Osteocyte (in vitro differentiated cells): Measurements from ENCODE around the gene SMAD9. TPM values are rescaled to one million over a fixed set of nuclear protein-coding genes. Genes with fewer than 3 reads are reported as not detected.
A peak's percentile ranks its signal among the peaks of the same experiment; 100 is the strongest.
"Not testable (repeated sequence)": the region's sequence is repeated elsewhere in the genome, so short reads cannot be mapped to it uniquely, and the experiment has no call there.

Experiments
- DNase-seq: peaks from one replicate; pipeline ENCODE4 v3.0.0; 2021; ENCODE audit warnings: mixed read lengths; ENCODE audit not compliant: unreplicated experiment; ENCODE audit errors: extremely low spot score
- H3K27ac Mint-ChIP-seq: one replicate; pipeline ENCODE4 v1.8.0; 2021; ENCODE audit warnings: mild to moderate bottlenecking, mixed read lengths; ENCODE audit not compliant: unreplicated experiment
- H3K27me3 Mint-ChIP-seq: one replicate; pipeline ENCODE4 v1.8.0; 2021; ENCODE audit warnings: mixed read lengths; ENCODE audit not compliant: unreplicated experiment
- H3K36me3 Mint-ChIP-seq: one replicate; pipeline ENCODE4 v1.8.0; 2021; ENCODE audit warnings: mixed read lengths; ENCODE audit not compliant: unreplicated experiment
- H3K4me1 Mint-ChIP-seq: one replicate; pipeline ENCODE4 v1.8.0; 2021; ENCODE audit warnings: mixed read lengths; ENCODE audit not compliant: unreplicated experiment
- H3K4me3 Mint-ChIP-seq: one replicate; pipeline ENCODE4 v1.8.0; 2021; ENCODE audit warnings: mild to moderate bottlenecking, moderate library complexity, mixed read lengths; ENCODE audit not compliant: unreplicated experiment
- H3K9me3 Mint-ChIP-seq: one replicate; pipeline ENCODE4 v1.8.0; 2021; ENCODE audit warnings: mixed read lengths; ENCODE audit not compliant: unreplicated experiment
- CTCF ChIP-seq: fragments of 200-600 bp; sonication (generic); IDR thresholded peaks from 2 replicates; pipeline ENCODE4 v1.5.0; 2021; ENCODE audit warnings: antibody characterized with exemption, mild to moderate bottlenecking, moderate library complexity
- total RNA-seq: library from RNA; stranded (reverse); gene quantifications from 2 replicates; pipeline ENCODE4 v1.2.1, GENCODE V29; 2021

Gene SMAD9
- total RNA-seq, 1 donor from 2014 or later, result 3.6 TPM

DNA sequence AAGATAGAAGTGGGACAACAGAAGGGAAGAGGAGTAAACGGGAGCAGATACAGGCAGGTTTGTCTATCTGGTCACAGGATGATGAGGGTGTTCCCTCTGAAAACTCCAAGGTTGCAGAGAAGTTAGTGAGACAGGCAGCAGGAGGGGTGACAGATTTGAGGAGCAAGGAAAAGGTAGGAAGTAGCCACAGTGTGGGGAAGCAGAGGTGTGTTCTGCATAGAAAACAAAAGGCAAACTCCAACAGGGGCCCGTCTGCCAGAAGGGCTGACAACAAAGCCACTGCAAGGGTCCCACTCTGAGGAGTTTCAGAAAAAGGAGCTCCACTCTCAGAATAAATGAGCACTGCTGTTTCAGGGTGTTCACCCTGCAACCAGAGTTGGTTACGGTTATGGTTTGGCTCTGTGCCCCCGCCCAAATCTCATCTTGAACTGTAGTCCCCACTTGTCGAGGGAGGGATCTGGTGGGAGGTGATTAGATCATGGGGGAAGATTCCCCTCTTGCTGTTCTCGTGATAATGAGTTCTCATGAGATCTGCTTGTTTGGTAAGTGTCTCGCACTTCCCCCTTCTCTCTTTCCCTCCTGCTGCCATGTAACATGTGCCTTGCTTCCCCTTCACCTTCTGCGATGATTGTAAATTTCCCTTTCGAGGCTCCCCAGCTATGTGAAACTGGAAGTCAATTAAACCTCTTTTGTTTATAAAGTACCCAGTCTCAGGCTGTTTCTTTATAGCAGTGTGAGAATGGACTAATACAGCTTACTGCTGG lies 32.1 kb downstream of the SMAD9 start:
- TF ChIP-seq CTCF, result no peak
- H3K27me3 Mint-ChIP-seq, result peaks cover 4% of the 10 kb centered on the region
- H3K27ac Mint-ChIP-seq, result no peak overlapping the region
- no peak overlapping the region for H3K4me3 Mint-ChIP-seq
- no peaks in the 10 kb centered on the region for H3K36me3 Mint-ChIP-seq
- H3K9me3 Mint-ChIP-seq, result no peaks in the 10 kb centered on the region
- DNase-seq, result no peak
- H3K4me1 Mint-ChIP-seq, result peaks cover 12% of the 10 kb centered on the region

- TF ChIP-seq CTCF, result no peak
- peaks cover 4% of the 10 kb centered on the region for H3K27me3 Mint-ChIP-seq
- no peak for DNase-seq
- H3K9me3 Mint-ChIP-seq, result no peaks in the 10 kb centered on the region
- no peak overlapping the region for H3K27ac Mint-ChIP-seq
- peaks cover 12% of the 10 kb centered on the region for H3K4me1 Mint-ChIP-seq
- H3K36me3 Mint-ChIP-seq, result no peaks in the 10 kb centered on the region
- no peak overlapping the region for H3K4me3 Mint-ChIP-seq
These were observed 34.1 kb downstream of the SMAD9 start for GRCh38 chr13:36885901-36886300.

GRCh38 chr13:36884235-36884634 lies 35.8 kb downstream of the SMAD9 start:
- H3K27ac Mint-ChIP-seq, result peak overlapping the region; percentile 20
- no peak overlapping the region for H3K4me3 Mint-ChIP-seq
- H3K4me1 Mint-ChIP-seq, result peaks cover 12% of the 10 kb centered on the region
- H3K36me3 Mint-ChIP-seq, result peaks cover 5% of the 10 kb centered on the region
- no peak for TF ChIP-seq CTCF
- no peak for DNase-seq
- H3K27me3 Mint-ChIP-seq, result peaks cover 4% of the 10 kb centered on the region
- no peaks in the 10 kb centered on the region for H3K9me3 Mint-ChIP-seq

DNA sequence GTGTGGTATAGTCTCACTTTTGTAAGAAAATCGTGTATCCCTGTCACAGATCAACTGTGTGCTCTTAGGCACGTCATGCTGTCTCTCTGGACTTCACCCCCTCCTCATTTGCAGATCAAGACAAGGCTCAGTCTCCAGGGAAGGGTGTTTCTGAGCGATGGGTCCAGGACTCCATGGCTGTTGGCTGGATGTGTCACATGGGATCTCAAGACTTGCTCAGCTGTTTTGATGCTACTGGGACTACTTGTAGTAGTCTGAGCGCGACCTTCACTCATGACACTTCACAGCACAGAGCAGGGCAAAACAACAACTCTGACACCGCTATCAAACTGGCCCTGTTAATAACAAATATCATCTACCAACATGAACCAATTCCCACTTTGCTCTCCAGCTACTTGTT lies 36.2 kb downstream of the SMAD9 start:
- Mint-ChIP-seq H3K27me3 (peaks cover 4% of the 10 kb centered on the region), H3K27ac (peak overlapping the region; percentile 20), H3K4me1 (peaks cover 12% of the 10 kb centered on the region), H3K9me3 (no peaks in the 10 kb centered on the region), H3K36me3 (peaks cover 7% of the 10 kb centered on the region), H3K4me3 (no peak overlapping the region)
- no peak for TF ChIP-seq CTCF
- DNase-seq, result no peak

DNA sequence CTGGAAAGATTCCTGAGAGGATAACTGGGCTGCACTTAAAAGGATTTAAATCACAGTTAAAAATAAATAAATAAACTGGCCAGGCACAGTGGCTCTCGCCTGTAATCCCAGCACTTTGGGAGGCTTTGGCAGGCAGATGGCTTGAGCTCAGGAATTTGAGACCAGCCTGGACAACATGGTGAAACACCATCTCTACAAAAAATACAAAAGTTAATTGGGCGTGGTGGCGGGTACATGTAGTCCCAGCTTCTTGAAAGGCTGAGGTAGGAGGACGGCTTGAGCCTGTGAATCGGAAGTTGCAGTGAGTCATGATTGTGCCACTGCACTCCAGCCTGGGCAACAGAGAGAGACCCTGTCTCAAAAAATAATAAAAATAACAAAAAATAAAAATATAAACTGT lies 36.6 kb downstream of the SMAD9 start:
- H3K27ac Mint-ChIP-seq, H3K36me3 Mint-ChIP-seq, H3K9me3 Mint-ChIP-seq, H3K27me3 Mint-ChIP-seq, H3K4me3 Mint-ChIP-seq, DNase-seq: not testable (repeated sequence)
- peaks cover 12% of the 10 kb centered on the region for H3K4me1 Mint-ChIP-seq
